ENCODE results near the gene NEDD4L. TPM values are rescaled to one million over a fixed set of nuclear protein-coding genes. Genes with fewer than 3 reads are reported as not detected.

Gene NEDD4L
- total RNA-seq, 1 experiment from 2014 or later: 10.9 TPM

- no peak for DNase-seq (ENCODE audit: low read depth)
These were observed 8.9 kb downstream of the NEDD4L start for GRCh38 chr18:58052960-58053359.

GRCh38 chr18:58054041-58054781 lies 10.2 kb downstream of the NEDD4L start:
- peak; percentile 18 for DNase-seq (ENCODE audit: low read depth)

GRCh38 chr18:58055890-58056558 lies 12.0 kb downstream of the NEDD4L start:
- DNase-seq (ENCODE audit: low read depth): no peak

DNA sequence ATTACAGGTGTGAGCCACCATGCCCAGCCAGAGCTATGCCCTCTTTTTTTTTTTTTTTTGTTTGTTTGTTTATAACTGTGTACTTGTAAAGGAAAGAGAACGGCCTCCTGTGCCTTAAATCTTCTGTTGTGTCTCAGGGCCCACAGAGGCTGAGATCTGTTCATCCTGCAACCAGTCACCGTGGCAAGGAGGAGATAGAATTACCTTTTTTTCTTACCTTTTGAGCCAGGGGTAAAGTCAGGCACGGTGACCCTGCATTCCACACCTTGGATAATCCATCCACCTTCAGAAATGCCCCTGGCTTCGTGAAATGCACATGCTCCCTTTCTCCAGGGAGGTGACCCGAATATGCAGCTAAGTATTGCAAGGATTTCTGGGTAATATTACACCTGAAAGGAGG lies 12.8 kb downstream of the NEDD4L start:
- no peak for DNase-seq (ENCODE audit: low read depth)

DNA sequence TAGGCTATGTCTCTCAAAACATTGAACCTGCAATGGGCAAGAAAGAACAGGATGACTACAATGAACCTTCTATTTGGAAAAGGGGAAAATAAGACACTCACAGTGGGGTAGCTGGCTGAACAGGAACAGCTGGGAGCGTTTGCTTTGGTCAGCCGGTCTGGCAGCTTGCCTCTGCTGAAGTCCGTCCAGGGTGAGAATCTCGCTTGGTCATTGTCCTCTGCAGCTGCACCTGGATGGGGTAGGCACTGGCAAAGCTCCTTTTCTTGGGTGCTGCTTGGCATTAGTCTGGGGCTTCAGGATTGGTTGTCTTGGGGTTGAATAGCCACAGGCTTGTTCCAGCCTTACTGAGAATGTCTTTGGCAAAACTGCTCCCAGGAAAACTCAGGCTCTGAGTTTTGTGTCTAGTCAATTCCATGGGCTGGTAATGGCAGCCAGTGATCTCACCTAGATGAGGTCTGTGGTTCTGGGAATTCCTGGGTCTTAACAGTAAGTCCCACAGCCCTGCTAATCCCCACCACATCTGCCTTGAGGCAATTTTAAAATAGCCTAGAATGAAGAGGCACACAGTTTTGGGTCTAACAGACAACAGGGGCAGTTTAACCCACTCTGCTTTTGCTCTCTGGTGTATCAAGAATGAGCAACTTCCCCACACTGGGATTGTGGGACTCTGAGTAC lies 13.4 kb downstream of the NEDD4L start:
- DNase-seq (ENCODE audit: low read depth): peak; percentile 39

GRCh38 chr18:58058720-58059119 lies 14.7 kb downstream of the NEDD4L start:
- DNase-seq (ENCODE audit: low read depth): peak; percentile 17

- no peak for DNase-seq (ENCODE audit: low read depth)
These were observed 16.2 kb downstream of the NEDD4L start for GRCh38 chr18:58060254-58060653.

DNA sequence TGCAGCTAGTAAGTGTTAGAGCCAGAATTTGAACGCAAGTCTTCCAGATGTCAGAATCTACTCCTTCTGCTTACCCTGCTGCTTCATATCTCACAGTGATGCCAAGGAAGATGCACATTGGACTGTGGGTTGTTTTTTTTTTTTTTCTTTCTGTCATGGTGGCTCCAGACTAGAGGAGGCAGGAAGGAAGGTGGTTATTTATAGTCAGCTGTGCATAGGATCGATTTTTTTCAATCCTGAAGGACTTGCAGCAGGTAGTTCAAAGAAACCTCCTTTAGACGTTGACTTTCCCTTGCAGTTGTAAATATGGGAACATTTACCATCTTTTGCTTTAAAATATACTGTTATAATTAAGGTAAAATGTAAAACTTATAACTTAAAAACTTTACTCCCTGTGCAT lies 17.3 kb downstream of the NEDD4L start:
- no peak for DNase-seq (ENCODE audit: low read depth)

DNA sequence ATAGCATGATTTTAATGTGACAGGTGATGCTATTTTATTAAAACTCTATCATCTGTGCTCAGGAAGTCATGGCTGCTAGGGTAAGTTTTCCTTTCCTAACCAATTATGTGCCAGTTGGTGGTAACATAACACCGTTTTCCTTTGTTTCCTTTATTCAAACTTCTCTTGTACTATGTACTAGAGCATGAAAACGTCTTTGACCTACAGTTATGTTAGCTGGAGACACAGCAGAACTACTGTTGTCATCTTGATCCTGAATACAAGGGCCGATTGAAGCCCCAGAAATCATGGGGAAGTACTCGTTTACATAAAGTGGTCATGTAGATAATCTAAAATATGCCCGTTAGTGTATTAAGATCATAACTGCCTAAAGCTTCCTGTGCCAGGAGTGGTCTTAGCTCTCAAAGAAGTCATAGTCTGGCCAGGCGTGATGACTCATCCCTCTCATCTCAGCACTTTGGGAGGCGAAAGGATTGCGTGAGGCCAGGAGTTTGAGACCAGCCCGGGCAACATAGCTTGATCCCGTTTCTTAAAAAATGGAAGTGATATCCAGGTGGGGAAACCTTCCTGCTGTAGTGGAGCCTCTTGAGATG lies 20.5 kb downstream of the NEDD4L start:
- DNase-seq (ENCODE audit: low read depth): peak; percentile 56

DNA sequence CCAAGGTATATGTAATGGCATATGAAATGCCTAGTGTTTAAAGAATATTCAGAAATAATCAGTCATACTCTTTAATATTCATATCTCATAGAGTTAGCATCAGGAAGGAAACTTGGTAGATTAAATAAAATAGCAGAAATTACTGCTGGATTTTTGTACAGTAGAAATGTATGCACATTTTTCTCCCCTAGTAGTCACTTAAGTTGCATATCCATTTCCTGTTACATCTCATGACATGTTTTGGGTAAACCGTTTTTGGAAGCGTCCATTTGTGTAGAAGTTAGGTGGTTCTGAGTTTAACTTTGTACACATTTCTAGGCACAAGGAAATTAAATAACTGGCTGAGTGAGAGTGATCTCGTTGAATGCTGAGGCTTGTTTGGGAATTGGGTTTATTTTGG lies 21.9 kb downstream of the NEDD4L start:
- no peak for DNase-seq (ENCODE audit: low read depth)

DNA sequence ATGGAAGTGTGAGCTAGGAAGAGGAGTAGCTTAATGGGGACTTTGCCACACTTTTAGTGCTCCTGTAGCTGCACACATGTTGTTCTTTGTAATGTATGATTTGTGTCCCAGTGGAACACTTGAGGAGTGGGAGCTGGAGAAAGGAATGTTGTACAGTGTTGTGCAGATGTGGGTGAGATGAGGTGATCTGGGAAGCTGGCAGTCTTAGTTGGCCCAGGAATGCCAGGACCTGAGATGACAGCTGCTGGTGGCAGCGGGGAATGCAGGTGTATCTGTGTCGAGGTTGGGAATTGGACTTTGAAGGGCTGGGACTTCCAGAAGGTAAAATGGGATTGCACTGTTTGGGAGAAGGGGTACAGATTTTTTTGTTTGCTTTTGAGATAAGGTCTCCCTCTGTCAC lies 23.6 kb downstream of the NEDD4L start:
- DNase-seq (ENCODE audit: low read depth): no peak

DNA sequence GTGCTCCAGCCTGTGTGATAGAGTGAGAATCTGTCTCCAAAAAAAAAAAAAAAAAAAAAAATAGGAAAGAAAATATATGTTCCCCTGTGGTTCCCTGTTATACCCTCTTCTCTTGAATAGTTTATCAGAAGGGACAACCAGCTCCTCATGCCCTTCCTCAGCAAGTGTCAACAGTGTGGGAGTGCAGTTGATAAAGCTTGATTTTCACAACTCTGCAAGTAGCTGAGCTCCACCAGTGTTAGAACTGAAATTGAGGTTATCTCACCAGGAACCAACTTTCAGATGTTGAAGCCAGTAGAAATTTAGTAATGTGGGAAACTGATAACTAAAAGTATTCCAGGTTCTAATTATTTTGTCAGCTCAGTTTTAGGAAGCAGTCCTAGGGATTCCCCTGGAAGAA lies 25.1 kb downstream of the NEDD4L start:
- no peak for DNase-seq (ENCODE audit: low read depth)

GRCh38 chr18:58069721-58070292 lies 25.8 kb downstream of the NEDD4L start:
- DNase-seq (ENCODE audit: low read depth): no peak

- no peak for DNase-seq (ENCODE audit: low read depth)
These were observed 32.0 kb downstream of the NEDD4L start for GRCh38 chr18:58076052-58076451.

- DNase-seq (ENCODE audit: low read depth): no peak
These were observed 33.3 kb downstream of the NEDD4L start for GRCh38 chr18:58077329-58077728.

- no peak for DNase-seq (ENCODE audit: low read depth)
These were observed 35.0 kb downstream of the NEDD4L start for GRCh38 chr18:58078889-58079573.

- no peak for DNase-seq (ENCODE audit: low read depth)
These were observed 36.4 kb downstream of the NEDD4L start for GRCh38 chr18:58080451-58080850.

DNA sequence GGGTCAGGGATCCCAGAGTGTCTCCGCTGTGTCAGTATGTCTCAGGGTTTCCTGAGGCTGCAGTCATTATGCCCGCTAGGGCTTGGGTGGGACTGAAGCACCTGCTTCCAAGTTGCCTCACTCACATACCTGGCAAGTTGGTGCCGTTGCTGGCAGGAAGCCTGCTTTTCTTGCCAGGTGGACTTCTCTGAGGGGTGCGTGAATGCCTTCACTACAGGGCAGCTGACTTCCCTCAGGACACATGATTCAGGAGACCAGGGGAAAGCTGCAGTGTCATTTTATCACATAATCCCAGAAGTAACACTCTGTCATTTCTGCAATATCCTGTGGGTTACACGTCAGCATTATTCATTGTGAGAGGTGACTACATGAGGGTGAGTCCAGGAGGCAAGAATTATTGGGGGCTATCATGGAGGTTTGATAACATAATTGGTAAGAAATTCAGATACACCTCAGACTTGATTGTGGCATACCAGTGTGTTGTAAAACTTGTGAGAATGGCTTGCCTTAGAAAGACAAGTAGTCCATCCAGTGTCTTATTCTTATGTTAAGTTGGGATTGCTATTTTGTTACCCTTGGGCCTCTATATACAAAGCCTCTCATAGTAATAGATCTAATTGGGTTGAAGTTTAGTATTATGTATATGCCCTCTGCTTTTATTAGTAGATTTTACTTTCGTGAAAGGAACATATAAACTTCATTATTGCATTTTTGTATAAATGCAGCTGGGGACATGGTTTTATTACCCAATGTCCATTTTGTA lies 44.1 kb downstream of the NEDD4L start:
- peak; percentile 26 for DNase-seq (ENCODE audit: low read depth)

DNA sequence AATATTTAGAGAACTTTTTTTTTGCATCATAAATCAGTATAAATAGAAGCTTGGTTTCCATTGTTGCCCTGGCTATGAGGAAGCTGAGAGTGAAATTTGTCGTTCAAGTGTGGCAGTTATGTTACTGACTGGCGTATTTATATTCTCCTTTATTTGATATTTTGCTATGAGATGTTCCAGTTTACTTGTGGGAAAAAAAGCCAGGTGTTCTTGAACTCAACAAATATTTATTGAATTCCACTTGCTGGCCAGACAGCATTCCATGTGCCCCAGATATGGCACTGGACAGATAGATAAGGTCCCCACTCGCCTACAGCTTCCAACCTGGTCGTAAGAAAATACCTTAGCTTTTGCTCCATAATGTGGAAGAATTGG lies 44.7 kb downstream of the NEDD4L start:
- DNase-seq (ENCODE audit: low read depth): no peak

GRCh38 chr18:58091099-58091611 lies 47.1 kb downstream of the NEDD4L start:
- peak; percentile 29 for DNase-seq (ENCODE audit: low read depth)
